NCI-H226 (cell line): ENCODE measurements around the gene PRXL2A.
"Not testable (repeated sequence)": the region's sequence is repeated elsewhere in the genome, so short reads cannot be mapped to it uniquely, and the experiment has no call there.

Source experiments
- DNase-seq: peaks from one replicate; pipeline ENCODE4 v3.0.0-alpha.2; 2015

The PRXL2A gene

GRCh38 chr10:80462299-80462980, 54.1 kb downstream of the PRXL2A start:
- no peak for DNase-seq

GRCh38 chr10:80462981-80463741, 54.8 kb downstream of the PRXL2A start:
- no peak for DNase-seq

- no peak for DNase-seq
Observed at GRCh38 chr10:80463868-80464267, 55.5 kb downstream of the PRXL2A start.

- no peak for DNase-seq
Observed at GRCh38 chr10:80464557-80465450, 56.5 kb downstream of the PRXL2A start.

- no peak for DNase-seq
Observed at GRCh38 chr10:80465451-80465835, 57.1 kb downstream of the PRXL2A start.

- no peak for DNase-seq
Observed at GRCh38 chr10:80465839-80466590, 57.7 kb downstream of the PRXL2A start.

- no peak for DNase-seq
Observed at GRCh38 chr10:80466724-80467326, 58.5 kb downstream of the PRXL2A start.

GRCh38 chr10:80468002-80468401, 59.7 kb downstream of the PRXL2A start:
- DNase-seq, result no peak

GRCh38 chr10:80468806-80469421, 60.6 kb downstream of the PRXL2A start:
- DNase-seq, result no peak

- no peak for DNase-seq
Observed at GRCh38 chr10:80470266-80470665, 61.9 kb downstream of the PRXL2A start.

GRCh38 chr10:80471001-80471400, 62.6 kb downstream of the PRXL2A start:
- no peak for DNase-seq

GRCh38 chr10:80471715-80472233, 63.4 kb downstream of the PRXL2A start:
- DNase-seq, result peak; percentile 67

GRCh38 chr10:80472234-80473095, 64.1 kb downstream of the PRXL2A start:
- DNase-seq, result peak; percentile 82

GRCh38 chr10:80473096-80473657, 64.8 kb downstream of the PRXL2A start:
- no peak for DNase-seq

GRCh38 chr10:80473692-80474596, 65.6 kb downstream of the PRXL2A start:
- peak; percentile 25 for DNase-seq

GRCh38 chr10:80474597-80474910, 66.2 kb downstream of the PRXL2A start:
- DNase-seq, result no peak

GRCh38 chr10:80474941-80475340, 66.6 kb downstream of the PRXL2A start:
- DNase-seq, result no peak

GRCh38 chr10:80475641-80476040, 67.3 kb downstream of the PRXL2A start:
- not testable (repeated sequence) for DNase-seq

- DNase-seq, result no peak
Observed at GRCh38 chr10:80476685-80477084, 68.3 kb downstream of the PRXL2A start.
